Uterus (tissue), 4 donors: ENCODE measurements around the gene JARID2. TPM values are rescaled to one million over a fixed set of nuclear protein-coding genes. Genes with fewer than 3 reads are reported as not detected.

Source experiments
- DNase-seq, 2 donors: peaks; one replicate each; pipeline ENCODE4 v3.0.0-alpha.2; 2019 to 2020
- H3K27ac ChIP-seq, 2 donors: fragments of 200-600 bp; sonication (generic); 1 replicate in 1 of 2; 2 replicates in 1 of 2; pipeline ENCODE4 v1.5.1; 2016 to 2018
- H3K27me3 ChIP-seq, 2 donors: fragments of 200-600 bp; sonication (generic); one replicate each; pipeline ENCODE4 v1.5.1; 2018 to 2019; ENCODE audit warnings: control low read depth in 1 of 2
- H3K36me3 ChIP-seq, 2 donors: fragments of 200-600 bp; sonication (generic); one replicate each; pipeline ENCODE4 v1.5.1; 2019; ENCODE audit warnings: control low read depth in 1 of 2
- H3K4me1 ChIP-seq, 2 donors: fragments of 200-600 bp; sonication (generic); one replicate each; pipeline ENCODE4 v1.5.1; 2018 to 2019; ENCODE audit warnings: control low read depth in 1 of 2
- H3K4me3 ChIP-seq, 2 donors: fragments of 200-600 bp; sonication (generic); 1 replicate in 1 of 2; 2 replicates in 1 of 2; pipeline ENCODE4 v1.5.1; 2018 to 2019; ENCODE audit warnings: mild to moderate bottlenecking in 1 of 2
- H3K9me3 ChIP-seq, 2 donors: fragments of 200-600 bp; sonication (generic); one replicate each; pipeline ENCODE4 v1.5.1; 2019; ENCODE audit warnings: control low read depth in 1 of 2
- POLR2A ChIP-seq, 2 donors: fragments of 450-650 bp; IDR thresholded peaks; one replicate each; pipeline ENCODE4 v1.6.1; 2016; ENCODE audit warnings: antibody characterized with exemption in 2 of 2, mild to moderate bottlenecking in 1 of 2, moderate library complexity in 1 of 2
- intact Hi-C: fragments of 100-400 bp; cut with DNase I; formaldehyde crosslinking; loops from one replicate; pipeline ENCODE4 v1.15.1; 2023; ENCODE audit warnings: low total_unique reads
- total RNA-seq, 4 donors: library from RNA; depleted of rRNA in 3 of 4; stranded (reverse); fragments of >200 nt in 3 of 4; gene quantifications; one replicate each; pipeline versions ENCODE4 v1.1.0 to v1.2.4, GENCODE V29; 2014 to 2023
- TF ChIP-seq, protein P1 (sequence below), 4 experiments: fragments of 200-600 bp in 2 of 4; fragments of 450-650 bp in 2 of 4; sonication (generic) in 2 of 4; IDR thresholded peaks; one replicate each; pipeline ENCODE4 v1.5.1; 2016 to 2019; ENCODE audit warnings: antibody characterized with exemption in 4 of 4, mild to moderate bottlenecking in 2 of 4, moderate library complexity in 1 of 4
- donor health status: DM: yes; HTN: yes; CAD: no.

The JARID2 gene
- total RNA-seq, 4 donors from 2014 or later, result 2.6 to 15.8 (median 8.0) TPM

GRCh38 chr6:15246666-15247499 lies 1.0 kb downstream of the JARID2 start:
- intact Hi-C loops, result no loop called here

DNA sequence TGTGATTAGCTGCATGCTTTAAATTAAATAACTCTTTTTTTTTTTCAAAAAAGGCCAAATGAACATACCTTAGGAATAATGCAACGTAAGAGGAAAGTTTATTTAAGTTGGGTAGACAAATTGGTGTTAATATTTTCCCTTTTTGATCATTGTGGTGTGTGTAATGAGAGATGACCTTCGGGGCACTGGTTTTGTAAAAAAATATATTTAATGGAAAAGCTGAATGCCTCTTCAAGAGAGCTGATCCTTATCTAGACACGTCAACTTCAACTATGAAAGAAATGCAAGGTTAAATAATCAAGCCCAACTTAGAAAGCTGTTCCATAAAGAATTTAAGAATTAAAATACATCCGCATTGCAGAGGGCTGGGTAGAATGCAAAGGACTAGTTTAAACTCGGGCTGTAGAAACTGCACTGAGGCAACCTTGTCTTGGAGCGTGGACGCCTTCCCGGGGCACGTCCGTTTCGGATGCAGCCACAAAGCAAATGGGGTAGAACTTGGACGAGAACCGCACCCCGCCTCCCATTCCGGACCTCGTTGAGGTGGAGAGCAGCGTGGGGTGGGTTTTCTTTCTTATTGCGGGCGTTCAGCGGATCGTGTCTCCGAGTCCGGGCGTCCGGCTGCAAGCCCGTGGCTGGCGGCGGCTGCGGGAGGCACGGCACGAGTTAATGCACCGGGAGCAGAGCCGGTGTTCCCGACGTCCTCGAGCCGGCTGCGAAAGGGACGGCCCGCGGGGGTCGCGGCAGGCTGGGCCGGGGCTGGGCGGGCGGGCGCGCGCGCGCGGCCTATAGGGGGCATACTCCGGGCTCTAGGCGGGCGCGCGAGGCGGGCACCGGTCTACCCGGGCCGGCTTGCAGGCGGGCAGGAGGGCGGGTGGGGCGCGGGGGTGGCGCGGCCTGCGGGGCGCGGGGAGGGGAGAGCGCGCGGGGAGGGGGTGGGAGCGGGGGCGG lies 1.9 kb downstream of the JARID2 start:
- intact Hi-C loops, result no loop called here

More at GRCh38 chr6:15246666-15247499, 1.0 kb downstream of the JARID2 start:
- no peak for DNase-seq
- no peaks in the 10 kb centered on the region for H3K27me3 ChIP-seq
- TF ChIP-seq, protein P1, sequence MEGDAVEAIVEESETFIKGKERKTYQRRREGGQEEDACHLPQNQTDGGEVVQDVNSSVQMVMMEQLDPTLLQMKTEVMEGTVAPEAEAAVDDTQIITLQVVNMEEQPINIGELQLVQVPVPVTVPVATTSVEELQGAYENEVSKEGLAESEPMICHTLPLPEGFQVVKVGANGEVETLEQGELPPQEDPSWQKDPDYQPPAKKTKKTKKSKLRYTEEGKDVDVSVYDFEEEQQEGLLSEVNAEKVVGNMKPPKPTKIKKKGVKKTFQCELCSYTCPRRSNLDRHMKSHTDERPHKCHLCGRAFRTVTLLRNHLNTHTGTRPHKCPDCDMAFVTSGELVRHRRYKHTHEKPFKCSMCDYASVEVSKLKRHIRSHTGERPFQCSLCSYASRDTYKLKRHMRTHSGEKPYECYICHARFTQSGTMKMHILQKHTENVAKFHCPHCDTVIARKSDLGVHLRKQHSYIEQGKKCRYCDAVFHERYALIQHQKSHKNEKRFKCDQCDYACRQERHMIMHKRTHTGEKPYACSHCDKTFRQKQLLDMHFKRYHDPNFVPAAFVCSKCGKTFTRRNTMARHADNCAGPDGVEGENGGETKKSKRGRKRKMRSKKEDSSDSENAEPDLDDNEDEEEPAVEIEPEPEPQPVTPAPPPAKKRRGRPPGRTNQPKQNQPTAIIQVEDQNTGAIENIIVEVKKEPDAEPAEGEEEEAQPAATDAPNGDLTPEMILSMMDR (IDR thresholded peaks at IDR 0.05), result no peak
- TF ChIP-seq POLR2A (IDR thresholded peaks at IDR 0.05), result no peak
- peak overlapping the region; percentile 92 to 93 for H3K27ac ChIP-seq
- H3K4me1 ChIP-seq, result no peaks in the 10 kb centered on the region
- peak overlapping the region; percentile 78 to 87 for H3K4me3 ChIP-seq
- no peaks in the 10 kb centered on the region for H3K36me3 ChIP-seq
- H3K9me3 ChIP-seq, result no peaks in the 10 kb centered on the region

GRCh38 chr6:15248451-15249370 lies 2.8 kb downstream of the JARID2 start:
- H3K9me3 ChIP-seq, result no peaks in the 10 kb centered on the region
- H3K27ac ChIP-seq, result peak overlapping the region; percentile 92 to 93
- intact Hi-C loops, result no loop called here
- peak overlapping the region; percentile 78 to 87 for H3K4me3 ChIP-seq
- peak; percentile 94 to 97 for DNase-seq
- no peaks in the 10 kb centered on the region for H3K4me1 ChIP-seq
- no peaks in the 10 kb centered on the region for H3K27me3 ChIP-seq
- no peaks in the 10 kb centered on the region for H3K36me3 ChIP-seq
- TF ChIP-seq, protein P1 (IDR thresholded peaks at IDR 0.05), result peak; percentile 29 to 59 (median 49)
- TF ChIP-seq POLR2A (IDR thresholded peaks at IDR 0.05), result peak in 1 of 2 donors; percentile 54

More for the DNA sequence above, 1.9 kb downstream of the JARID2 start:
- DNase-seq, result peak; percentile 52 to 53
- Histone ChIP-seq H3K27me3 (no peaks in the 10 kb centered on the region), H3K27ac (peak overlapping the region; percentile 92 to 93), H3K36me3 (no peaks in the 10 kb centered on the region), H3K4me3 (peak overlapping the region; percentile 78 to 87), H3K9me3 (no peaks in the 10 kb centered on the region), H3K4me1 (no peaks in the 10 kb centered on the region)
- TF ChIP-seq POLR2A (IDR thresholded peaks at IDR 0.05), result no peak
- TF ChIP-seq, protein P1 (IDR thresholded peaks at IDR 0.05), result peak in 3 of 4 experiments; percentile 6 to 56 (median 35)

DNA sequence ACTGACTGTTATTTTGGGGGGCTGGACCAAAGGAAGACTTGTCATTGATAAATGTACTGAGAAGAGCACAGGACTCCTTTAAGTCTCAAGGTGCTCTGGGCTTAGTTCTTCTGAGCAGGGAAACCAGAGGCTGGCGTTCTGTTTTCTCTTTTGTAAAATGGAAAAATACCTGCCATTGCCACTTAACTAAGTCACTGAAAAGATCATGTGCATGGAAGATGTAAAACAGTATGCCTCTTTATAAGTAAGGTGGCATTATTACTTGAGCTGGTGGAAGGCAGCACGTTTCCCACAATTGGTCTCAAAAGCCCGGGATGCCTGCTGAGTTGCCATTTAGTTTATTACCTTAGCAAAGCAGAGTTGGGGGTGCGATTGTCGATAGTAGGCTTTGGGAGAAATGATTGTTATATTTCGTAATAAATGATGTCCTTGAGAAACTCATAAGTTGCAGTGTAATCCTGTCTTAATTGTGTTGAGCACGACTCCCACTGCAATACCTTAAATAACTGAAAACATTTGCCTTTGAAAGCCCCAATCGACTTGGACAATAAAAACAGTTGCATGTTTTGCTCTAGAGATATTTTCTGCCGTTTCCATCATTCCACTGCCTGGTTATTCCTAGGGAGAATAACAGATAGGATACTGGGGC lies 3.6 kb downstream of the JARID2 start:
- no peak for DNase-seq
- Histone ChIP-seq H3K9me3 (no peaks in the 10 kb centered on the region), H3K36me3 (no peaks in the 10 kb centered on the region), H3K27me3 (no peaks in the 10 kb centered on the region), H3K4me1 (no peaks in the 10 kb centered on the region), H3K4me3 (peak overlapping the region; percentile 78 to 87), H3K27ac (peak overlapping the region; percentile 92 to 93)
- intact Hi-C loops, result no loop called here
- TF ChIP-seq, protein P1 (IDR thresholded peaks at IDR 0.05), result no peak
- no peak for TF ChIP-seq POLR2A (IDR thresholded peaks at IDR 0.05)
